Measurements from ENCODE around the gene TBC1D9. TPM values are rescaled to one million over a fixed set of nuclear protein-coding genes. Genes with fewer than 3 reads are reported as not detected.

TBC1D9 gene
- polyA plus RNA-seq, 1 donor (not counting 4 experiments of a cell fraction or from before 2014, with no cell fraction given): 11.6 TPM

- H3K4me2 ChIP-seq (ENCODE audit: control insufficient read depth, extremely low read depth, insufficient read depth, low read depth, low read length): no peak overlapping the region
- no peaks in the 10 kb centered on the region for H3K9me3 ChIP-seq (ENCODE audit: control insufficient read depth, low read depth, low read length)
- no peaks in the 10 kb centered on the region for H3K4me1 ChIP-seq (ENCODE audit: control insufficient read depth, extremely low read depth, insufficient read depth, low read length)
- H3K27me3 ChIP-seq (ENCODE audit: control insufficient read depth, extremely low read depth, insufficient read depth, low read length): no peaks in the 10 kb centered on the region
- H3K79me2 ChIP-seq (ENCODE audit: control insufficient read depth, insufficient read depth, low read length): no peaks in the 10 kb centered on the region
- H3K4me3 ChIP-seq (ENCODE audit: control insufficient read depth in 2 of 3, extremely low read depth in 1 of 3, insufficient read depth in 2 of 3, low read depth in 1 of 3, low read length in 3 of 3): no peak overlapping the region
- no peak overlapping the region for H3K9ac ChIP-seq (ENCODE audit: control insufficient read depth, extremely low read depth, insufficient read depth, low read length)
- FAIRE-seq (no peak), DNase-seq (ENCODE audit: low read depth, low spot score) (no peak)
- dilution Hi-C loops (cut with MboI; ENCODE audit: extremely low pct_ligation_motif_present, low sequenced_read_pairs): no loop called here
- H4K20me1 ChIP-seq (ENCODE audit: control insufficient read depth, extremely low read depth, insufficient read depth, low read length): no peaks in the 10 kb centered on the region
- H2AFZ ChIP-seq (ENCODE audit: control insufficient read depth, low read length): no peak overlapping the region
- no peaks in the 10 kb centered on the region for H3K9me1 ChIP-seq (ENCODE audit: control insufficient read depth, extremely low read depth, insufficient read depth, low read length)
- H3K36me3 ChIP-seq (ENCODE audit: control insufficient read depth in 2 of 2, extremely low read depth in 1 of 2, insufficient read depth in 2 of 2, low read length in 2 of 2): no peaks in the 10 kb centered on the region
- H3K27ac ChIP-seq (ENCODE audit: control insufficient read depth, insufficient read depth, low read length): no peak overlapping the region
- TF ChIP-seq EZH2 (IDR thresholded peaks at IDR 0.05; ENCODE audit: low read length) (no peak), CTCF (optimal IDR thresholded peaks at IDR 0.05 in 1 of 3, IDR thresholded peaks at IDR 0.05 in 1 of 3, conservative IDR thresholded peaks at IDR 0.05 in 1 of 3; ENCODE audit: extremely low read depth in 1 of 3, insufficient read depth in 2 of 3, low read length in 3 of 3) (no peak)
Observed at GRCh38 chr4:140695483-140695882, 60.7 kb downstream of the TBC1D9 start.

GRCh38 chr4:140693562-140693961 is 62.6 kb downstream of the TBC1D9 start:
- Histone ChIP-seq H3K4me3 (ENCODE audit: control insufficient read depth in 2 of 3, extremely low read depth in 1 of 3, insufficient read depth in 2 of 3, low read depth in 1 of 3, low read length in 3 of 3) (no peak overlapping the region), H3K9me3 (ENCODE audit: control insufficient read depth, low read depth, low read length) (no peaks in the 10 kb centered on the region), H3K36me3 (ENCODE audit: control insufficient read depth in 2 of 2, extremely low read depth in 1 of 2, insufficient read depth in 2 of 2, low read length in 2 of 2) (no peaks in the 10 kb centered on the region), H3K9ac (ENCODE audit: control insufficient read depth, extremely low read depth, insufficient read depth, low read length) (no peak overlapping the region), H3K9me1 (ENCODE audit: control insufficient read depth, extremely low read depth, insufficient read depth, low read length) (no peaks in the 10 kb centered on the region), H3K4me2 (ENCODE audit: control insufficient read depth, extremely low read depth, insufficient read depth, low read depth, low read length) (no peak overlapping the region), H3K4me1 (ENCODE audit: control insufficient read depth, extremely low read depth, insufficient read depth, low read length) (peaks cover under 1% of the 10 kb centered on the region), H4K20me1 (ENCODE audit: control insufficient read depth, extremely low read depth, insufficient read depth, low read length) (no peaks in the 10 kb centered on the region), H3K27me3 (ENCODE audit: control insufficient read depth, extremely low read depth, insufficient read depth, low read length) (no peaks in the 10 kb centered on the region), H3K27ac (ENCODE audit: control insufficient read depth, insufficient read depth, low read length) (no peak overlapping the region), H2AFZ (ENCODE audit: control insufficient read depth, low read length) (no peak overlapping the region), H3K79me2 (ENCODE audit: control insufficient read depth, insufficient read depth, low read length) (no peaks in the 10 kb centered on the region)
- no peak for FAIRE-seq
- TF ChIP-seq EZH2 (IDR thresholded peaks at IDR 0.05; ENCODE audit: low read length) (no peak), CTCF (optimal IDR thresholded peaks at IDR 0.05 in 1 of 3, IDR thresholded peaks at IDR 0.05 in 1 of 3, conservative IDR thresholded peaks at IDR 0.05 in 1 of 3; ENCODE audit: extremely low read depth in 1 of 3, insufficient read depth in 2 of 3, low read length in 3 of 3) (no peak)
- DNase-seq (ENCODE audit: low read depth, low spot score): no peak
- dilution Hi-C loops (cut with MboI; ENCODE audit: extremely low pct_ligation_motif_present, low sequenced_read_pairs): no loop called here
